C1 segment of cervical spinal cord (tissue), 14 donors: ENCODE results near the gene SEC14L5.
A peak's percentile ranks its signal among the peaks of the same experiment; 100 is the strongest.

Experiments used
- DNase-seq, 14 donors: peaks; one replicate each; lab custom pipeline; 2025; lab: John Stamatoyannopoulos, UW

SEC14L5 gene

DNA sequence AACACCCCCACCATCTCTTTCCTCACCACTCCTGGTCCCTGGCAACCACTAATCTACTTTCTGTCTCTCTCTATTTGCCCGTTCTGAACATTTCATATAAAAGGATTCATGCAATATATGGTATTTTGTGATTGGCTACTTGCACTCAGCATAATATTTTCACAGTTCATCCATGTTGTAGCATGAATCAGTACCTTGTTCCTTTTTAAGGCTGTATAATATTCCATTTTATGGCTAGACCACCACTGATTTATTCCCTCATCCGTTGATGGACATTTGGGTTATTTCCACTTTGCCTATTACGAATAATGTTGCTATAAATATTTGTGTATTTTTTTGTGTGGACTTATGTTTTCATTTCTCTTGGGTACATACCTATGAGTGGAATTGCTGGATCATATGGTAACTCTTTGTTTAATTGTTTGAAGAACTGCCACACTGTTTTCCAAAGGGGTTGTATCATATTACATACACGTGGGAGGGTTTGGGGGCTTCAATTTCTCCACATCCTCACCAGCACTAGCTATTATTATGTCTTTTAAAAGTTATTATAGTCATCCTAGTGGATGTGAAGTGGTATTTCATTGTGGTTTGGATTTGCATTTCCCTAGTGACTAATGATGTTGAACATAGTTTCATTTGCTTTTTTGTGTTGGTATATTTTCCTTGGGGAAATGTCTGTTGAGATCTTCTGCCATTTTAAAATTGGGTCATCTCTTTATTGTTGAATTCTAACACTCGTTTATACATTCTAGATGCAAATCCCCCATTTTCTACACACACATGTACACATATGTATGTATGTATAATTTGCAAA is 26.3 kb downstream of the SEC14L5 start:
- no peak for DNase-seq

DNA sequence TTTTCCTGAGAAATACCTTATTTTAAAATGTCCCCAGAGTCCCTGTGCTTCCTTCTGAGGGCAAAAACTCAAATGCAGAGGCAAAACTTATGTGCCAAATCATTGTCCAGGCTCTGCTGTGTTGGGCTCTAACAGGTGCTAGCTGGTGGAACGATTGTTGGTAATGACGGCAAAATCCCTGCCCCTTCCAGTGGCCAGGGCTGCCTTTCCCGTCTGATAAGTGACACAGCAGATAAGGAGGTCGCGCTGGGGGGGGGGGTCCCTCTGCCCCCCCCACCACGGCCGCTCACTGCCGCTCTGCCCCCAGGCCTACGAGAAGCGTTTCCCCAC is 29.1 kb downstream of the SEC14L5 start:
- no peak for DNase-seq

DNA sequence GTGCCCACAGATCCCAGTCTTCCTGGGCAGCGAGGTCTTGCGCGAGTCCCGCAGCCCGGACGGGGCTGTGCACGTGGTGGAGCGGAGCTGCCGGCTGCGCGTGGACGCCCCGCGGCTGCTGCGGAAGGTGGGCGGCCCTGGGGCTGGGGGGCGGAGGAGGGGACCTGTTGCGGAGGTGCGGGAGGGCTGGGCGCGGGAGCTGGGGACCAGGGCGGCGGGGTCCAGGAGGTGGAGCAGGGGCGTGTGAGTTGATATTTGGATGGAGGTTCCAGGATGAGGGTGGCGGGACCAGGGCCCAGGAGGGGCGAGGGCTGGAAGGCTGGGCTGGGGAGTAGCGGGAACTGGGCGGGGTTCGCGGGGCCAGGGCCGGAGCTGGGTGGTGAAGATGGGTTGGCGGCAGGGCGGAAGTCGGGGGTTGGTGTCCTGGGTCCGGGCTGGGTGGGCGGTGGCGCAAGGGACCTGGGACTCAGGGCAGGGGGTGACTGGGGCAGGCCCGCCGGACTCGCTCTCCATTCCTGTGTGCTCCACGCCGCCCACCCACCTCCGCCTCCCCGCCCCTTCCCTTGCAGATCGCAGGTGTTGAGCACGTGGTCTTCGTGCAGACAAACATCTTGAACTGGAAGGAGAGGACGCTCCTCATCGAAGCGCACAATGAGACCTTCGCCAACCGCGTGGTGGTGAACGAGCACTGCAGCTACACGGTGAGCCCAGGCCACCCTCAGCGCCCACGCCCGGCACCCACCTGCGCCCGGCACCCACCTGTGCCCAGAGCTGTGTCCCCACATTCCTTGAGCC is 29.6 kb downstream of the SEC14L5 start:
- no peak for DNase-seq

DNA sequence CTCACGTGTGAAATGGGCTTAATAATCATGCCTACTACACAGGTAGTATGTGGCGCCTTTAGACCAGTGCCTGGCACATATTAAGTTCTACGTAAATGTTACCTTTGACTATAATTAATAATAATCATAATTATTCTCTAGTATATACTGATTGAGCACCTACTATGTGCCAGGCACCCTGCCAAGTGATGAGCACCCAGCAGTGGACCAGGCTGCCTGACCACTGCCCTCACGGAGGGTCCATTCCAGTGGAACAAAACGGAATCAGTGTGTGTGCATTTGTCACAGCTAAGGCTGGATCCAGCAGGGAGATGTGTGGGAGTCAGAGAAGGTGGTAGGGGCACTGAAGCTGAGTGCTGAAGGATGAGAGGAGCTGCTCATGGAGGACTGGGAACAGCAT is 30.5 kb downstream of the SEC14L5 start:
- no peak for DNase-seq

DNA sequence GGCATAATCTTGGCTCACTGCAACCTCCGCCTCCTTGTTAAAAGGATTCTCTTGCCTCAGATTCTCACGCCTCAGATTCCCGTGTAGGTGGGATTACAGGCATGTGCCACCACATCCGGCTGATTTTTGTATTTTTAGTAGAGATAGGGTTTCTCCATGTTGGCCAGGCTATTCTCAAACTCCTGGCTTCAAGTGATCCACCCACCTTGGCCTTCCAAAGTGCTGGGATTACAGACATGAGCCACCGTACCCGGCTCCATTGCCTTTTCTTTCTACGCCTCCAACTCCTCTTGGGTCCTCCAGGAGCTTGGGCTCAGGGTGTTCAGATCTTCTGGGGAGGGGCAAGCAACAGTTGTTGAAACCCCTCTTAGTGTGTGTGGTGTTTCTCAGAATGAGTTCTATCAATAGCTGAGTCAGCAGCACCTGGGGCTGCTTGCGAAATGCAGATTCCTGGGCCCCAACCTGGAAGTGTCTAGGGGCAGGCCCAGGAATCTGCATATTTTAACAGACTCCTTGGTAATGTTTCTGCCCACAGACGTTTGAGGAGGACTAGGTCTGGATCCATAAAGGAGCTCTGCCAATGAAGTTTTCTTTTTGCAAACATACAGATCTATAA is 31.4 kb downstream of the SEC14L5 start:
- no peak for DNase-seq

DNA sequence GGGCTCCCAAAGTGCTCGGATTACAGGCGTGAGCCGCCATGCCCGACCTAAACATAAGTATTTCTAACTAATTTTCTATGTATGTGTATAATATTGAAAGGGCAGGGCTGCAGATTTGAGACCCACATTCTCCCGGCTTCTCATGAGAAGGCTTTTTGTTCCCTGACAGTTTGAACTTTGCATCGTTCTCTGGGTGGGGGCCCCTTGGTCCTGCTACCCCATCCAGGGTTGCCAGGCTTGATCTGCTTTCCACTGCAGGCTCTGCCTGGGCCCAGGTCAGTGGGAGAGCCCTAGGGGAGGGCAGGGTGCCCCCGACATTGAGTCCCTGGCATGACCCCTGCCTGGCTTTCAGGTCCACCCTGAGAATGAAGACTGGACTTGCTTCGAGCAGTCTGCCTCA is 32.3 kb downstream of the SEC14L5 start:
- no peak for DNase-seq

DNA sequence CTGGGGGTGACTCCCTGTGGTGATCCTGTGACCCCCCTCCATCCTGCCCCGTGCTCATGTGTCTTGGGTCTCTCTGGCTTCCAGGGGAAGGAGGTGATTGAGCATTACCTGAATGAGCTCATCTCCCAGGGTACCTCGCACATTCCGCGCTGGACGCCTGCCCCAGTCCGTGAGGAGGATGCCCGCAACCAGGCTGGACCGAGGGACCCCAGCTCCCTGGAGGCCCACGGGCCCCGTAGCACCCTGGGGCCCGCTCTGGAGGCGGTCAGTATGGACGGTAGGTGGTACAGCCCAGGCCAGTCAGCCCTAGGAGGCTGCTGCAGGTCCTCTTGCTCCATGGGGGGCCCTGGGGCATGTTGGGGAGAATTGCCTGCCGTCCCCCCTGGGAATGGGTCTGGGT is 33.6 kb downstream of the SEC14L5 start:
- DNase-seq, result no peak

DNA sequence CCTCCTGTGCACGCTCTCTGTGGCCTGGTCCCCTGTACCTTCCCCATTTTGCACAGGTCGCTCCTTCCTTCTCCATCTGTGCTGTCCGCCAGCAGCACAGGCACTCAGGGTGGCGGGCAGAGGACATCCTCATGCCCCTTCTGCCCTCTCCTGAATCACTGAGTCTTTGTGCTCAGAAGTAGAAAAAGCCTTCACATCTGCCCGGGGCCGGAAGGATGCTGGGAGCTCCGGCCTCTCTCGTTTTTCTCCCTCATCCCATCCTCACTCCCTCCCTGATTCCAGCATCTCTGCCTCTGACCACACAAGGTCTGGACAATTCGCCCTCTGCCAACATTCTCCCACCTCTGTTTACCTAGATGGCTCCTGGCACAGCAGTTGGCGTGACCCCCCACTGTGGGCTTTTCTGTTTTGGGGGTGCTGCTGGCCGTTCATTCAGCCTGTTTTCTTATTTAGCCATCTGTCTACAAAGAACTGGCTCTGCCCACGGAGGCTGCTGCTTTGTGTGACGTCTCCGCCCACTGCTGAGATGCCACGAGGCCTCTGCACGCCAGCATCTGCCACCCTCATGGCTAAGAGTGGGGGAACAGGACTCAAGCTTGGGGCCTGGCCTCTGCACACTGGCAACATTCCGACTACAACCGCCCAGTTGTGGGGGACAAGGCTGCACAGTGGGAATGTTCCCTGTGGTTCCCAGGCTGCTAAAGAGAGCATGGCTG is 36.7 kb downstream of the SEC14L5 start:
- DNase-seq, result peak in 11 of 14 donors; percentile 7 to 72 (median 40)

DNA sequence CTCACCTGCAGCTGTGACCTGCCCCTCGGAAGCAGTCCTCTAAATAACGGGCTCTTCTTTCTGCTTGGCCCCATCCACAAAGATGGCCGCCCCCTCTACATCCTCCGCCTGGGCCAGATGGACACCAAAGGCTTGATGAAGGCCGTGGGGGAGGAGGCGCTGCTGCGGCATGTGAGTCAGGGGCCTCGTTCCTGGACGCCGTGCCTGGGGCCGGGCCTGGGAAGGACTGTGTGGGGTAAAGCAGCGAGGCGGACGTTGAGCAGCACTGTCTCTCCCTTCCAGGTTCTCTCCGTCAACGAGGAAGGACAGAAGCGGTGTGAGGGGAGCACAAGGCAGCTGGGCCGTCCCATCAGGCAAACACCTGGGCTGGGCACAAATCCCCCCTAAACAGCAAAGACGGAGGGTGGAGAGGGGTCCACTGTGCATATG is 42.5 kb downstream of the SEC14L5 start:
- DNase-seq, result no peak

DNA sequence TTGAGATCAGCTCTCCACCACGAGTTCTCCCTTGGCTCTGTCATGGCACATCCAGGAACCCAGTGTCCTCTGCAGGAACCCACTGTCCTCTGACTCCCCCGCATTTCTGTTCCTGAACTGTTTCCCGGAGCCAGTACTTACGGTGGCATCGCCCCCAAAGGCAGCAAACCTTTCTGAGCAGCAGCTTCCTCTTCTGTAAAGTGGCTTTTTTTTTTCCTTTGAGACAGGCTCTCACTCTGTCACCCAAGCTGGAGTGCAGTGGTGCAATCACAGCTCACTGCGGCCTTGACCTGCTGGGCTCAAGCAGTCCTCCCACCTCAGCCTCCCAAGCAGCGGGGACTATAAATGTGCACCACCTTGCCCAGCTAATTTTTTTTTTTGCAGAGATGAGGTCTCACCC is 43.4 kb downstream of the SEC14L5 start:
- DNase-seq, result no peak

DNA sequence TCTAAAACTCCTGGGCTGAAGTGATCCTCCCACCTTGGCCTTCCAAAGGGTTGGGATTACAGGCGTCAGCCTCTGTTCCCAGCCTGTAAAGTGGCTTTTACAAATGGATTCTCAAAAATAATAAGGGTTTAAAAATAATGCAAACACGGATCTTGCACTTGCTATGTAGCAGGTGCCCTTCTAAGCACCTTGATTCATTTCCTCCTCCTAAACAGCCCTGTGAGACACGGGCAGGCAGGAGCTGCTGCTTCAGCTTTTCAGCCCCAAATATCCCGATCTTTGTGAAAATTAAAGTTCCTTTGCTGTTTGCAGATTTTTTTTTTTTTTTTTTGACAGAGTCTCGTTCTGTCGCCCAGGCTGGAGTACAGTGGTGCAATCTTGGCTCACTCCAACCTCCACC is 43.9 kb downstream of the SEC14L5 start:
- DNase-seq, result no peak

DNA sequence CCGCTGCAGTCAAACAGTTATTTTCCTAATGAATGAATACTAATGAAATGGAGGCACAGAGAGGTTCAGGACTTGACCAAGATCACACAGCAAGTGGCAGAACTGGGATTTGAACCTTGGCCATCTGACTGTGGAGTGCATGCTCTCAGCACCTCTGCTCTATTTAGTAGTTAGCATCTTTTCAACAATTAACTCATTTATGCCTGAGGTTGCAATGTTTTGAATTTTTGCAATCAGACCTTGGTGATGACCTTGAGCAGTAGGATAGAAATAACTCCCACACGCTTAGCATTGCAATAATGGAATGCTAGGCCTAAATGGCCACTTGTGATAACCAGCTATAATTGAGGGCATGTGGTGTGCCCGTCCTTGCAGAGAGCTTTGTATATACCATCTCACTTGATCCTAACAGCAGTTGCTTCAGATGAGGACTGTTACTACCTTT is 44.6 kb downstream of the SEC14L5 start:
- no peak for DNase-seq

DNA sequence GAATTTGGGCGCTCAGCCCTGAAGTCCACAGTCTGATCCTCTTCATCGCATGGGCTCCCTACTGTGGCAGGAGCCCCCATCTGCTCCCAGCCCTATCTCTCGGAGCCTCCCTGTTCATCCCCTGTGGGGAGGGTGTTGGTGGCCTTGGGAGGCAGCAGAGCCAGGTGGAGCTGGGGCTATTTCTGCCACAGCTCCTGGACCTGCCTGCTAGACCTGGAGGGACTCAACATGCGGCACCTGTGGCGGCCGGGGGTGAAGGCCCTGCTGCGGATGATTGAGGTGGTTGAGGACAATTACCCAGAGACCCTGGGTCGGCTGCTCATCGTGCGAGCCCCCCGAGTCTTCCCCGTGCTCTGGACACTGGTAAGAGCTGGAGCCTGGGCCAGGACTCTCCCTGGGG is 45.1 kb downstream of the SEC14L5 start:
- DNase-seq, result no peak

DNA sequence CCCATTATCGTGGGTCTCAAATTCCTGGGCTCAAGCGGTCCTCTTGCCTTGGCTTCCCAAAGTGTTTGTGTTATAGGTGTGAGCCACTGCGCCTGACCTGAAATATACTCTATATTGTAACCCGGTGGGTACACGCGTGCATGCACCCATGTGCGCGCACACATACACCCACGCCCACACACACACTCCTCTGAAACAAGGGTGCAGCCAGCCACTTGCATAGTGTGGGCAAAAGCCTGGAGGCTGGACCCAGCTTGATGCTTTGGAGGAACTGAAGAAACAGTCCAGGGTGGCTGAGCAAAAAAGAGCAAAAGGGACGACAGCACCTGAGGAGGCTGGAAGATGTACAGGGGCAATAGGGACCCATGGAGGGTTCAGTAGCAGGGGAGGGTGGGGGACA is 45.7 kb downstream of the SEC14L5 start:
- no peak for DNase-seq

DNA sequence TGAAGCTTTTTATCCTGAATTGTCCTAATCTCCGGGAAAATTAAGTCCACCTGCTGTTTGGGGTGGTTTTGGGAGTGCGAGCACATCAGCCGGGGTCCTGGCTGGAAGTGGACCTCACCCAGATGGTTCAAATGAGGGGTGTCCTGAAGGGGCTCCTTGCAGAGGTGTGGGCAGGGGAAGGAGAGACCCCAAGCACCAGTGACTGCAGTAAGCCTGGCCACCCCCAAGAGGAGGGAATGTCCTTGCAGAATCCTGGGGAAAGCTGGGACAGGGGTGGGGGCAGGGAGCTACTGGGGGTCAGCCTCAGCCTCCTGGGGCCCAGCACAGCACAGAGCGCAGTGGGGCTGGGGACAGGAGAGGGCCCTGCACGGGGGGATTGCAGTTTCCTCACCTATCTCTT is 46.2 kb downstream of the SEC14L5 start:
- DNase-seq, result no peak

DNA sequence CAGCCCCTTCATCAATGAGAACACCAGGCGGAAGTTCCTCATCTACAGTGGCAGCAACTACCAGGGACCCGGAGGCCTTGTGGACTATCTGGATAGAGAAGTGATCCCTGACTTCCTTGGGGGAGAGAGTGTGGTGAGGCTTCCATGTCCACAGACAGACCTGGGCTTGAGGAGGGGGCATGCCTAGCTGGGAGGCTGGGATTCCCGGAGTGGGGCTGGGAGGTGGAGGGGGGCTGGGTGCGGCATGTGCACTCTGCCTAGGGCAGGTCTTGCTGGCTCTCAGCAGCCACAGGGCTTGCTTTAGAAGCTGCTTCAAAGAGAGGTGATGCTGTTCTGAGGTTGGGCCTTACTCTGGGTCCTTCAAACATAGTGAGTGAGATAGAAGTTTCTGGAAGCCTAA is 47.8 kb downstream of the SEC14L5 start:
- DNase-seq, result no peak

DNA sequence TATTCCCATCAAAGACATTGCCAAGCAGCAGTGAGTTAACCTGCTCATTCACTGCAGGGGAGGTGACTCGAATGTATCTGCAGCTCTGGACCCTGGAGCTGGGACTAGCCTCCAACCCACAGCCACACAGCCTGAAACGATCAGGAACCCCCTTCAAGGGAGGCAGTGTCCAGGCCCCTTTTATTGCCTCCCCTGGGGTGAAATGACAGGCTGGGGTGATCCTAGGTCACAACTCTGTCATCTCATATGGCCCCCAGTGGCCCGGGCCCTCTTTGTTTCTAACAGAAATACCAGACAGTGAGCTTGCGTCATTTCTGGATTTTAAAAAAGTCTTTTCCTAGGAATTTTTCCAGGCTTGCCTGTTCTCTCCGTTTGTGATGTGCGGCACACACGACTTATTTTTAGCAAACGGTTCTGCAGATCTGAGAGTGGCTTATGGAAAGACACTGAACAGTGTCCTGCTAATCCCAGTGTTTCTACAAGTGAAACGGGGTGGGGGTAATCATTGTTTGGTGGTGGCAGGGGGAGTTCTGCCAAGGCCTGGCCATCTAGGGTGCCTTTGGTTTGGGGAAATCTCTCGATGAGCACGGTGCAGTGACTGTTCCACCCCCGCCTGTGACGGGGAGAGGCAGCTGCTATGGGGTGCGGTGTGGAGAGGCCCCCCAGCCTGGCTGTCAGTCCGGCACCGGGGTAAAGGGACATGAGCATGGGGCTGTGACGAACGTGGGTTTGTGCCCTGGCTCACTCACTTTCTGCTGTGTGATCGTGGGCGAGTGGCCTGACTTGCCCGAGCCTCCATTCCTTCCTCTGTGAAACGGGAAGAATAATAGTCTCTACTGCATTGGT is 48.4 kb downstream of the SEC14L5 start:
- no peak for DNase-seq

DNA sequence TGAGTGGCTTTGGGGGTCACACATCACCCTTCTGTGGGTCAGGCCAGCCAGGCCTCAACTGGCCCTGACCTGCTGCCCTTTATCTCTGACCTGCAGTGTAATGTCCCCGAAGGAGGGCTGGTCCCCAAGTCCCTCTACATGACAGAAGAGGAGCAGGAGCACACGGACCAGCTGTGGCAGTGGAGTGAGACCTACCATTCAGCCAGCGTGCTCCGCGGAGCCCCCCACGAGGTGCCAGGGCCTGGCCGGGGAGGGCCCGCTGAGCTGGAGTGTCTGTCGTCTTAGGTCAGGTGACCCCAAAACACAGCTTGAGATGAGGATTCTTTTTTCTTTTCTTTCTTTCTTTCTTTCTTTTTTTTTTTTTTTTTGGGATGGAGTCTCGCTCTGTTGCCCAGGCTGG is 49.1 kb downstream of the SEC14L5 start:
- no peak for DNase-seq

DNA sequence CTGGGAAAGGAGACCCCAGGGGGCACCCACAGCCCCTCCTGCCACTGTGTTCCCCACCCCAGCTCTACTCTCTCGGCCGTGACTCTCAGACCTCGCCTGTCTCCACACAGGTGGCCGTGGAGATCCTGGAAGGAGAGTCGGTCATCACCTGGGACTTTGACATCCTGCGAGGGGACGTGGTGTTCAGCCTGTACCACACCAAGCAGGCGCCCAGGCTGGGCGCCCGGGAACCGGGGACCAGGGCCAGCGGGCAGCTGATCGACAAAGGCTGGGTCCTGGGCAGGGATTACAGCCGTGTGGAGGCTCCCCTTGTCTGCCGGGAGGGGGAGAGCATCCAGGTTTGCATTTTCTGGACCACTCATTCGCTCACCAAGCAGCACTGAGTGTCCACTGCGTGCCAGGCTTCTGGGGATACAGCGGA is 50.2 kb downstream of the SEC14L5 start:
- DNase-seq, result no peak

DNA sequence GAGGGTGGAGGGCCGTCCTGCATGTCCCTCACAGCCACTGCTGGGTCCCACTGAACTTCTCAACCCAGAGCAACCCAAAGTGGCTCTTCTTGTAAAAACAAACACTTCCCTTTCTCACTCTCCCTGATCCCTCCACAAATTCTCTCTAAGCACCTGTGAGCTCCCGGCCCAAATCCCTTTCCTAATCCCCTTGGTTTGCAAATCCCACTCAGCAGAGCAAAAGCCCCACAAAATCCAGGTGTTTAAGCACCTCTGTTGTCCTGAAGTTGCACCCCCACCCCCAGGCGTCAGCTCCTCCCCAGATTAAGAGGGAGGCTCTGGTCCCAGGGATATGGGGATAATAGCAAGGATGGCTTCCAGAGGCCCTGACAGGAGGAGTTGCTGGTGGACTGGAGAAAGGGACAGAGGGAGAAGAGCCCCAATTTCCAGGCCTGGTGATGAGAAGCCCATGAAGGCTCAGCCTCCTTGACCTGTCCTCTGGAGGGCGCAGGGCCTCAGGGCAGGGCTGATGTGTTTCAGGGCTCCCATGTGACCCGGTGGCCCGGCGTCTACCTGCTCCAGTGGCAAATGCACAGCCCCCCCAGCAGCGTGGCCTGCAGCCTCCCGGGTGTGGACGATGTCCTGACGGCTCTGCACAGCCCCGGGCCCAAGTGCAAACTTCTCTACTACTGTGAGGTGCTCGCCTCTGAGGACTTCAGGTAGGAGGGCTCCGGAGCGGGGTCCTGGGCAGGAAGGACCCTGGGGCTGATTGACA is 52.6 kb downstream of the SEC14L5 start:
- no peak for DNase-seq
